H1 (cell line): ENCODE measurements around the gene VGF.

Experiments
- CEBPB ChIP-seq: IDR thresholded peaks from 2 replicates; pipeline ENCODE4 v1.6.1; 2012; ENCODE audit warnings: low read depth, low read length
- CHD1 ChIP-seq: IDR thresholded peaks from 2 replicates; pipeline ENCODE4 v1.6.1; 2012; ENCODE audit warnings: low read depth, low read length, improper control_type of control experiment
- EGR1 ChIP-seq: IDR thresholded peaks from 2 replicates; pipeline ENCODE4 v1.6.1; 2011; ENCODE audit warnings: low read depth, low read length, borderline replicate concordance
- POLR2A ChIP-seq, 2 experiments: IDR thresholded peaks; 1 replicate in 1 of 2; 2 replicates in 1 of 2; pipeline ENCODE4 v1.6.1; 2011; ENCODE audit warnings: low read depth in 2 of 2, low read length in 2 of 2, mild to moderate bottlenecking in 2 of 2; ENCODE audit errors: control extremely low read depth in 1 of 2
- POLR2AphosphoS5 ChIP-seq: IDR thresholded peaks from 2 replicates; pipeline ENCODE4 v1.6.1; 2011; ENCODE audit warnings: low read depth, low read length
- RFX5 ChIP-seq: IDR thresholded peaks from 2 replicates; pipeline ENCODE4 v1.6.1; 2011; ENCODE audit warnings: low read depth, low read length, improper control_type of control experiment, borderline replicate concordance
- USF2 ChIP-seq: IDR thresholded peaks from 2 replicates; pipeline ENCODE4 v1.6.1; 2011; ENCODE audit warnings: low read length, improper control_type of control experiment
- TF ChIP-seq, protein P1 (sequence below), 3 experiments: IDR thresholded peaks; 1 replicate in 2 of 3; 2 replicates in 1 of 3; pipeline versions ENCODE4 v1.5.1 to v1.6.1; 2011; ENCODE audit warnings: low read length in 3 of 3, mild to moderate bottlenecking in 3 of 3, inconsistent platforms in 2 of 3, low read depth in 1 of 3, moderate library complexity in 1 of 3; ENCODE audit not compliant: insufficient read depth in 1 of 3; ENCODE audit errors: control extremely low read depth in 1 of 3

DNA sequence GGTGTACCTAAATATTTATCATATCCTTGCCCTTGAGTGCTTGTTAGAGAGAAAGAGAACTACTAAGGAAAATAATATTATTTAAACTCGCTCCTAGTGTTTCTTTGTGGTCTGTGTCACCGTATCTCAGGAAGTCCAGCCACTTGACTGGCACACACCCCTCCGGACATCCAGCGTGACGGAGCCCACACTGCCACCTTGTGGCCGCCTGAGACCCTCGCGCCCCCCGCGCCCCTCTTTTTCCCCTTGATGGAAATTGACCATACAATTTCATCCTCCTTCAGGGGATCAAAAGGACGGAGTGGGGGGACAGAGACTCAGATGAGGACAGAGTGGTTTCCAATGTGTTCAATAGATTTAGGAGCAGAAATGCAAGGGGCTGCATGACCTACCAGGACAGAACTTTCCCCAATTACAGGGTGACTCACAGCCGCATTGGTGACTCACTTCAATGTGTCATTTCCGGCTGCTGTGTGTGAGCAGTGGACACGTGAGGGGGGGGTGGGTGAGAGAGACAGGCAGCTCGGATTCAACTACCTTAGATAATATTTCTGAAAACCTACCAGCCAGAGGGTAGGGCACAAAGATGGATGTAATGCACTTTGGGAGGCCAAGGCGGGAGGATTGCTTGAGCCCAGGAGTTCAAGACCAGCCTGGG lies 27.0 kb downstream of the VGF start:
- TF ChIP-seq POLR2A (IDR thresholded peaks at IDR 0.05; ENCODE audit: control extremely low read depth in 1 of 2, low read depth in 2 of 2, low read length in 2 of 2) (no peak), RFX5 (no peak), EGR1 (no peak), POLR2AphosphoS5 (no peak), USF2 (0 out of 2 replicates have a peak, but pooled peaks have one; percentile 17), CHD1 (no peak), CEBPB (no peak)
- TF ChIP-seq, protein P1, sequence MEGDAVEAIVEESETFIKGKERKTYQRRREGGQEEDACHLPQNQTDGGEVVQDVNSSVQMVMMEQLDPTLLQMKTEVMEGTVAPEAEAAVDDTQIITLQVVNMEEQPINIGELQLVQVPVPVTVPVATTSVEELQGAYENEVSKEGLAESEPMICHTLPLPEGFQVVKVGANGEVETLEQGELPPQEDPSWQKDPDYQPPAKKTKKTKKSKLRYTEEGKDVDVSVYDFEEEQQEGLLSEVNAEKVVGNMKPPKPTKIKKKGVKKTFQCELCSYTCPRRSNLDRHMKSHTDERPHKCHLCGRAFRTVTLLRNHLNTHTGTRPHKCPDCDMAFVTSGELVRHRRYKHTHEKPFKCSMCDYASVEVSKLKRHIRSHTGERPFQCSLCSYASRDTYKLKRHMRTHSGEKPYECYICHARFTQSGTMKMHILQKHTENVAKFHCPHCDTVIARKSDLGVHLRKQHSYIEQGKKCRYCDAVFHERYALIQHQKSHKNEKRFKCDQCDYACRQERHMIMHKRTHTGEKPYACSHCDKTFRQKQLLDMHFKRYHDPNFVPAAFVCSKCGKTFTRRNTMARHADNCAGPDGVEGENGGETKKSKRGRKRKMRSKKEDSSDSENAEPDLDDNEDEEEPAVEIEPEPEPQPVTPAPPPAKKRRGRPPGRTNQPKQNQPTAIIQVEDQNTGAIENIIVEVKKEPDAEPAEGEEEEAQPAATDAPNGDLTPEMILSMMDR (IDR thresholded peaks at IDR 0.05; ENCODE audit: control extremely low read depth in 1 of 3, insufficient read depth in 1 of 3, low read depth in 1 of 3, low read length in 3 of 3): peak; percentile 57 to 76 (median 64)
